Measurements from ENCODE around the gene AKT3.

- TF ChIP-seq CTCF (conservative IDR thresholded peaks at IDR 0.05), result no peak
- no peak for TF ChIP-seq EZH2 (IDR thresholded peaks at IDR 0.05; ENCODE audit: low read depth)
These were observed 48.2 kb upstream of the AKT3 start for GRCh38 chr1:243898278-243898677.

All from PC-9 (cell line).